Psoas muscle (tissue), 8 donors: ENCODE measurements around the gene SPAG16. TPM values are rescaled to one million over a fixed set of nuclear protein-coding genes. Genes with fewer than 3 reads are reported as not detected.

Experiments
- ATAC-seq, 4 donors: fragments of 200-7000 bp; cut with Tn5 transposase; one replicate each; pipeline ENCODE4 v1.9.1; 2020; ENCODE audit warnings: moderate library complexity in 3 of 4, mild to moderate bottlenecking in 2 of 4
- DNase-seq, 2 donors: peaks; one replicate each; pipeline ENCODE4 v3.0.0-alpha.2; 2020
- H3K27ac ChIP-seq: fragments of 200-600 bp; one replicate; pipeline ENCODE4 v1.8.0; 2022
- H3K27me3 ChIP-seq, 3 donors: fragments of 200-600 bp in 1 of 3; one replicate each; pipeline versions ENCODE4 v1.6.1 to v1.8.0; 2013 to 2022; ENCODE audit warnings: low read length in 2 of 3, mild to moderate bottlenecking in 2 of 3, moderate library complexity in 1 of 3; ENCODE audit not compliant: insufficient read depth in 3 of 3
- H3K36me3 ChIP-seq, 2 donors: fragments of 200-600 bp in 1 of 2; one replicate each; pipeline versions ENCODE4 v1.6.1 to v1.8.0; 2013 to 2022; ENCODE audit warnings: low read depth in 1 of 2, mild to moderate bottlenecking in 1 of 2, moderate library complexity in 1 of 2; ENCODE audit not compliant: insufficient read depth in 1 of 2
- H3K4me1 ChIP-seq: fragments of 200-600 bp; one replicate; pipeline ENCODE4 v1.8.0; 2022
- H3K4me3 ChIP-seq: fragments of 200-600 bp; one replicate; pipeline ENCODE4 v1.8.0; 2022; ENCODE audit warnings: mild to moderate bottlenecking
- H3K9me3 ChIP-seq: fragments of 200-600 bp; one replicate; pipeline ENCODE4 v1.8.0; 2022
- CTCF ChIP-seq: fragments of 200-600 bp; IDR thresholded peaks from one replicate; pipeline ENCODE4 v1.8.0; 2022; ENCODE audit warnings: antibody characterized with exemption
- WGBS, 3 donors: extraction: QIAGEN DNeasy Blood & Tissue Kit; methylation state at CpG; one replicate each; pipeline versions ENCODE4 v1.1.6 to v1.1.7; 2013; 5-methylcytosine and 5-hydroxymethylcytosine counted together
- intact Hi-C, 2 donors: fragments of 100-400 bp; cut with DNase I; formaldehyde crosslinking; loops; one replicate each; pipeline versions ENCODE4 v1.11.0 to v1.14.2; 2022
- polyA plus RNA-seq, 3 donors: library from polyadenylated mRNA; stranded (reverse); fragments of 200-250 nt; gene quantifications; one replicate each; pipeline ENCODE4 v1.2.3, GENCODE V29; 2013
- total RNA-seq, 4 donors: library from RNA; stranded (reverse); fragmentation: NEBNext Ultra II Directional in 2 of 4; extraction: Animal tissue kit (Norgen Biotek cat#: 25700) in 2 of 4; gene quantifications; one replicate each; pipeline versions ENCODE4 v1.2.1 to v1.2.4, GENCODE V29; 2021 to 2023
- donor health status: healthy with polysubstance abuse.
- donor health status: DM: no; HTN: no; CAD: no; lungs with moderate emphysema.
- donor health status: Bipolar disorder and iron deficiency.
- donor health status: healthy.
- donor health status: DM: yes; HTN: yes; CAD: no.
- donor health status: DM: no; HTN: no; CAD: no.
- donor health status: DM: no; HTN: no; CAD: no.
- donor health status: DM: yes; HTN: yes; CAD: no.

SPAG16 gene
- total and polyA plus RNA-seq, 7 donors: 1.6 to 8.7 (median 4.3) TPM

- Histone ChIP-seq H3K4me3 (no peak overlapping the region), H3K27ac (no peak overlapping the region), H3K4me1 (no peaks in the 10 kb centered on the region), H3K9me3 (no peaks in the 10 kb centered on the region), H3K27me3 (no peaks in the 10 kb centered on the region), H3K36me3 (no peaks in the 10 kb centered on the region)
- DNase-seq (no peak), ATAC-seq (no peak)
- 74 to 79% (median 76%) methylated on average over 1 of the region's 1 CpG for WGBS, 3 donors
- no peak for TF ChIP-seq CTCF
- intact Hi-C loops: no loop called here
These were observed 872.7 kb downstream of the SPAG16 start for GRCh38 chr2:214156971-214157370.

GRCh38 chr2:214158851-214159250, 874.6 kb downstream of the SPAG16 start:
- Histone ChIP-seq H3K4me3 (no peak overlapping the region), H3K27ac (no peak overlapping the region), H3K36me3 (no peaks in the 10 kb centered on the region), H3K4me1 (no peaks in the 10 kb centered on the region), H3K27me3 (no peaks in the 10 kb centered on the region), H3K9me3 (no peaks in the 10 kb centered on the region)
- 95 to 98% (median 95%) methylated on average over 1 of the region's 1 CpG for WGBS, 3 donors
- TF ChIP-seq CTCF: no peak
- ATAC-seq (no peak), DNase-seq (no peak)
- intact Hi-C loops: no loop called here

GRCh38 chr2:214169281-214169680, 885.0 kb downstream of the SPAG16 start:
- H3K27me3 ChIP-seq: no peaks in the 10 kb centered on the region
- H3K4me3 ChIP-seq: no peak overlapping the region
- DNase-seq: no peak
- no peak for TF ChIP-seq CTCF
- 67 to 70% (median 69%) methylated on average over 5 of the region's 5 CpGs for WGBS, 3 donors
- no peaks in the 10 kb centered on the region for H3K9me3 ChIP-seq
- no peak for ATAC-seq
- intact Hi-C loops: no loop called here
- H3K4me1 ChIP-seq: no peaks in the 10 kb centered on the region
- H3K36me3 ChIP-seq: no peaks in the 10 kb centered on the region
- H3K27ac ChIP-seq: no peak overlapping the region

GRCh38 chr2:214169736-214170135, 885.5 kb downstream of the SPAG16 start:
- Histone ChIP-seq H3K27me3 (no peaks in the 10 kb centered on the region), H3K9me3 (no peaks in the 10 kb centered on the region), H3K27ac (no peak overlapping the region), H3K36me3 (no peaks in the 10 kb centered on the region), H3K4me1 (no peaks in the 10 kb centered on the region), H3K4me3 (no peak overlapping the region)
- TF ChIP-seq CTCF: no peak
- DNase-seq: no peak
- no peak for ATAC-seq
- intact Hi-C loops: no loop called here
- WGBS, 3 donors: 36 to 43% (median 39%) methylated on average over 2 of the region's 2 CpGs

GRCh38 chr2:214174563-214174962, 890.3 kb downstream of the SPAG16 start:
- no peak for TF ChIP-seq CTCF
- WGBS, 3 donors: 44 to 54% (median 50%) methylated on average over 1 of the region's 1 CpG
- H3K36me3 ChIP-seq: no peaks in the 10 kb centered on the region
- H3K4me3 ChIP-seq: no peak overlapping the region
- DNase-seq (no peak), ATAC-seq (no peak)
- no peaks in the 10 kb centered on the region for H3K27me3 ChIP-seq
- H3K27ac ChIP-seq: no peak overlapping the region
- no peaks in the 10 kb centered on the region for H3K4me1 ChIP-seq
- intact Hi-C loops: no loop called here
- H3K9me3 ChIP-seq: no peaks in the 10 kb centered on the region
